Suprapubic skin (tissue), 3 donors: Measurements from ENCODE around the gene SLC4A7.

ENCODE experiments used
- CTCF ChIP-seq, 2 donors: fragments of 200-600 bp in 1 of 2; fragments of 450-650 bp in 1 of 2; sonication (generic) in 1 of 2; IDR thresholded peaks; one replicate each; pipeline ENCODE4 v1.5.1; 2016 to 2019; ENCODE audit warnings: antibody characterized with exemption in 2 of 2, mild to moderate bottlenecking in 1 of 2, moderate library complexity in 1 of 2
- POLR2A ChIP-seq, 2 donors: fragments of 450-650 bp; IDR thresholded peaks; one replicate each; pipeline ENCODE4 v1.6.1; 2017; ENCODE audit warnings: antibody characterized with exemption in 2 of 2, mild to moderate bottlenecking in 2 of 2, moderate library complexity in 2 of 2

GRCh38 chr3:27326202-27326601 lies 158.0 kb downstream of the SLC4A7 start:
- TF ChIP-seq POLR2A (IDR thresholded peaks at IDR 0.05) (no peak), CTCF (IDR thresholded peaks at IDR 0.05) (no peak)
